NCI-H2107 treated with DMSO at 0.1 percent for 48 hours (cell line): ENCODE measurements around the gene RMI2.
"Not testable (repeated sequence)": the region's sequence is repeated elsewhere in the genome, so short reads cannot be mapped to it uniquely, and the experiment has no call there.

Experiments used
- DNase-seq: peaks from one replicate; lab custom pipeline; 2025; ENCODE audit not compliant: unreplicated experiment; lab: John Stamatoyannopoulos, UW

The RMI2 gene

GRCh38 chr16:11350921-11351335, 5.7 kb downstream of the RMI2 start:
- no peak for DNase-seq

GRCh38 chr16:11353158-11353557, 7.9 kb downstream of the RMI2 start:
- no peak for DNase-seq

- no peak for DNase-seq
Observed at GRCh38 chr16:11354407-11354732, 9.1 kb downstream of the RMI2 start.

- DNase-seq: no peak
Observed at GRCh38 chr16:11354733-11355574, 9.7 kb downstream of the RMI2 start.

GRCh38 chr16:11355862-11356261, 10.6 kb downstream of the RMI2 start:
- no peak for DNase-seq

- DNase-seq: no peak
Observed at GRCh38 chr16:11356573-11357331, 11.5 kb downstream of the RMI2 start.

GRCh38 chr16:11358531-11358930, 13.3 kb downstream of the RMI2 start:
- no peak for DNase-seq

GRCh38 chr16:11359370-11359769, 14.1 kb downstream of the RMI2 start:
- no peak for DNase-seq

- DNase-seq: no peak
Observed at GRCh38 chr16:11360641-11361373, 15.5 kb downstream of the RMI2 start.

GRCh38 chr16:11361701-11362451, 16.6 kb downstream of the RMI2 start:
- DNase-seq: no peak

- no peak for DNase-seq
Observed at GRCh38 chr16:11363927-11364258, 18.6 kb downstream of the RMI2 start.

GRCh38 chr16:11367483-11367906, 22.2 kb downstream of the RMI2 start:
- no peak for DNase-seq

- DNase-seq: no peak
Observed at GRCh38 chr16:11370084-11370931, 25.0 kb downstream of the RMI2 start.

GRCh38 chr16:11370932-11371279, 25.6 kb downstream of the RMI2 start:
- not testable (repeated sequence) for DNase-seq

GRCh38 chr16:11372073-11372828, 27.0 kb downstream of the RMI2 start:
- no peak for DNase-seq

GRCh38 chr16:11372829-11373306, 27.6 kb downstream of the RMI2 start:
- no peak for DNase-seq

GRCh38 chr16:11374255-11374654, 29.0 kb downstream of the RMI2 start:
- peak; percentile 63 for DNase-seq

- DNase-seq: no peak
Observed at GRCh38 chr16:11377154-11377553, 31.9 kb downstream of the RMI2 start.

GRCh38 chr16:11378951-11379350, 33.7 kb downstream of the RMI2 start:
- not testable (repeated sequence) for DNase-seq
